Measurements from ENCODE around the gene ATP2C1. TPM values are rescaled to one million over a fixed set of nuclear protein-coding genes. Genes with fewer than 3 reads are reported as not detected.
"Not testable (repeated sequence)": the region's sequence is repeated elsewhere in the genome, so short reads cannot be mapped to it uniquely, and the experiment has no call there.

The ATP2C1 gene
- total RNA-seq, 1 donor from 2014 or later, result 71.0 TPM

GRCh38 chr3:131036200-131036816 lies 142.4 kb downstream of the ATP2C1 start:
- no peak for DNase-seq (ENCODE audit: low spot score)

- DNase-seq (ENCODE audit: low spot score), result no peak
Observed at GRCh38 chr3:131036986-131037385, 143.1 kb downstream of the ATP2C1 start.

GRCh38 chr3:131038326-131038725 lies 144.4 kb downstream of the ATP2C1 start:
- no peak for DNase-seq (ENCODE audit: low spot score)

- DNase-seq (ENCODE audit: low spot score), result not testable (repeated sequence)
Observed at GRCh38 chr3:131042271-131042985, 148.5 kb downstream of the ATP2C1 start.

- no peak for DNase-seq (ENCODE audit: low spot score)
Observed at GRCh38 chr3:131047582-131047981, 153.7 kb downstream of the ATP2C1 start.

- no peak for DNase-seq (ENCODE audit: low spot score)
Observed at GRCh38 chr3:131048030-131048429, 154.1 kb downstream of the ATP2C1 start.

- DNase-seq (ENCODE audit: low spot score), result no peak
Observed at GRCh38 chr3:131050001-131050400, 156.1 kb downstream of the ATP2C1 start.

- DNase-seq (ENCODE audit: low spot score), result no peak
Observed at GRCh38 chr3:131053043-131053859, 159.4 kb downstream of the ATP2C1 start.

Other genes with a start within 250 kb of the ATP2C1 start
- 22.8 TPM for gene PIK3R4, start 147.3 kb upstream of the ATP2C1 start, total RNA-seq
- 5.5 TPM for gene ASTE1, start 132.7 kb downstream of the ATP2C1 start, total RNA-seq
- 5.7 TPM for gene NEK11, start 132.8 kb downstream of the ATP2C1 start, total RNA-seq